HG03045 (cell line): Measurements from ENCODE around the gene CD300A.
"Not testable (repeated sequence)": the region's sequence is repeated elsewhere in the genome, so short reads cannot be mapped to it uniquely, and the experiment has no call there.

ENCODE experiments used
- ATAC-seq: cut with Tn5 transposase; IDR thresholded peaks from one replicate; pipeline ENCODE4 v1.9.1; 2021; ENCODE audit warnings: mild to moderate bottlenecking, moderate library complexity; ENCODE audit not compliant: unreplicated experiment

Gene CD300A

GRCh38 chr17:74518413-74518981 is 52.1 kb downstream of the CD300A start:
- ATAC-seq, result not testable (repeated sequence)

GRCh38 chr17:74520016-74520434 is 53.6 kb downstream of the CD300A start:
- ATAC-seq, result no peak

- no peak for ATAC-seq
Measured at GRCh38 chr17:74520790-74521480, 54.5 kb downstream of the CD300A start.

GRCh38 chr17:74521701-74522201 is 55.3 kb downstream of the CD300A start:
- ATAC-seq, result no peak

- no peak for ATAC-seq
Measured at GRCh38 chr17:74522381-74523105, 56.1 kb downstream of the CD300A start.

GRCh38 chr17:74523308-74523707 is 56.9 kb downstream of the CD300A start:
- ATAC-seq, result no peak

GRCh38 chr17:74524653-74525464 is 58.4 kb downstream of the CD300A start:
- no peak for ATAC-seq

- no peak for ATAC-seq
Measured at GRCh38 chr17:74525465-74525725, 59.0 kb downstream of the CD300A start.

- no peak for ATAC-seq
Measured at GRCh38 chr17:74525781-74526288, 59.4 kb downstream of the CD300A start.

- ATAC-seq, result no peak
Measured at GRCh38 chr17:74526681-74527080, 60.2 kb downstream of the CD300A start.

GRCh38 chr17:74527081-74527480 is 60.6 kb downstream of the CD300A start:
- no peak for ATAC-seq

GRCh38 chr17:74527756-74528155 is 61.3 kb downstream of the CD300A start:
- ATAC-seq, result no peak

- ATAC-seq, result no peak
Measured at GRCh38 chr17:74528491-74529199, 62.2 kb downstream of the CD300A start.

- no peak for ATAC-seq
Measured at GRCh38 chr17:74529243-74529642, 62.8 kb downstream of the CD300A start.

- no peak for ATAC-seq
Measured at GRCh38 chr17:74530831-74531150, 64.4 kb downstream of the CD300A start.

GRCh38 chr17:74531231-74531761 is 64.9 kb downstream of the CD300A start, which contains the start of gene CD300LB:
TSS of gene CD300LB (minus strand) at chr17:74531475. CDS start at chr17:74531350, 125 bp downstream.
- ATAC-seq, result no peak

GRCh38 chr17:74532115-74532514 is 65.7 kb downstream of the CD300A start:
- ATAC-seq, result no peak
